Sigmoid colon (tissue), 7 donors: Measurements from ENCODE around the gene HEY2. TPM values are rescaled to one million over a fixed set of nuclear protein-coding genes. Genes with fewer than 3 reads are reported as not detected.

ENCODE experiments used
- DNase-seq: peaks from one replicate; pipeline ENCODE4 v3.0.0-alpha.2; 2019
- H3K27ac ChIP-seq, 4 donors: fragments of 200-600 bp; sonication (generic); one replicate each; pipeline ENCODE4 v1.5.1; 2016 to 2019; ENCODE audit warnings: mild to moderate bottlenecking in 1 of 4
- H3K27me3 ChIP-seq, 3 donors: fragments of 200-600 bp; sonication (generic); one replicate each; pipeline ENCODE4 v1.5.1; 2019; ENCODE audit warnings: mild to moderate bottlenecking in 1 of 3
- H3K36me3 ChIP-seq, 4 donors: fragments of 200-600 bp; sonication (generic); one replicate each; pipeline ENCODE4 v1.5.1; 2016 to 2019
- H3K4me1 ChIP-seq, 4 donors: fragments of 200-600 bp; sonication (generic); one replicate each; pipeline ENCODE4 v1.5.1; 2017 to 2019
- H3K4me3 ChIP-seq, 4 donors: fragments of 200-600 bp; sonication (generic); one replicate each; pipeline ENCODE4 v1.5.1; 2017 to 2019; ENCODE audit warnings: mild to moderate bottlenecking in 2 of 4, moderate library complexity in 1 of 4
- H3K9me3 ChIP-seq, 4 donors: fragments of 200-600 bp in 3 of 4; sonication (generic) in 3 of 4; one replicate each; pipeline versions ENCODE4 v1.5.1 to v1.6.1; 2013 to 2019
- CTCF ChIP-seq, 4 experiments: fragments of 450-650 bp in 3 of 4; fragments of 200-600 bp in 1 of 4; IDR thresholded peaks; one replicate each; pipeline ENCODE4 v1.5.1; 2016 to 2019; ENCODE audit warnings: antibody characterized with exemption in 4 of 4, mild to moderate bottlenecking in 3 of 4, moderate library complexity in 2 of 4
- EP300 ChIP-seq, 4 donors: sonication (generic); formaldehyde crosslinking; IDR thresholded peaks; one replicate each; pipeline ENCODE4 v1.6.1; 2017; ENCODE audit warnings: antibody characterized with exemption in 4 of 4
- POLR2A ChIP-seq, 2 donors: fragments of 450-650 bp; IDR thresholded peaks; one replicate each; pipeline ENCODE4 v1.6.1; 2016; ENCODE audit warnings: antibody characterized with exemption in 2 of 2, mild to moderate bottlenecking in 2 of 2, moderate library complexity in 2 of 2
- POLR2AphosphoS5 ChIP-seq, 4 donors: sonication (generic); formaldehyde crosslinking; IDR thresholded peaks; one replicate each; pipeline ENCODE4 v1.6.1; 2017; ENCODE audit warnings: antibody characterized with exemption in 4 of 4
- WGBS, 2 donors: extraction: QIAGEN DNeasy Blood & Tissue Kit; methylation state at CpG; one replicate each; pipeline ENCODE4 v1.1.7; 2013; 5-methylcytosine and 5-hydroxymethylcytosine counted together
- intact Hi-C: fragments of 100-400 bp; cut with DNase I; formaldehyde crosslinking; loops from one replicate; pipeline ENCODE4 v1.15.1; 2023
- polyA plus RNA-seq, 3 donors: library from polyadenylated mRNA; stranded (reverse); fragments of 200-250 nt; gene quantifications; one replicate each; pipeline ENCODE4 v1.2.3, GENCODE V29; 2013
- total RNA-seq, 4 donors: library from RNA; depleted of rRNA; stranded (reverse); fragments of >200 nt; gene quantifications; one replicate each; pipeline ENCODE4 v1.1.0, GENCODE V29; 2016
- donor health status: healthy with polysubstance abuse.
- donor health status: Bipolar disorder and iron deficiency.
- donor health status: healthy.

HEY2 gene
- total and polyA plus RNA-seq, 7 donors = 1.2 to 3.9 (median 1.6) TPM; not detected in 2

- no peaks in the 10 kb centered on the region for H3K9me3 ChIP-seq
- H3K36me3 ChIP-seq = no peaks in the 10 kb centered on the region
- no peaks in the 10 kb centered on the region for H3K4me1 ChIP-seq
- H3K4me3 ChIP-seq = no peak overlapping the region
- DNase-seq = no peak
- no peak for TF ChIP-seq POLR2AphosphoS5 (IDR thresholded peaks at IDR 0.05)
- 84 to 90% methylated on average over 1 of the region's 1 CpG for WGBS, 2 donors
- H3K27me3 ChIP-seq = no peaks in the 10 kb centered on the region
- intact Hi-C loops = no loop called here
- no peak overlapping the region for H3K27ac ChIP-seq
Observed at GRCh38 chr6:125728739-125729138, 20.7 kb upstream of the HEY2 start.

- Histone ChIP-seq H3K4me3 (no peak overlapping the region), H3K27me3 (no peaks in the 10 kb centered on the region), H3K4me1 (no peaks in the 10 kb centered on the region), H3K36me3 (no peaks in the 10 kb centered on the region), H3K9me3 (no peaks in the 10 kb centered on the region), H3K27ac (no peak overlapping the region)
- intact Hi-C loops = no loop called here
- TF ChIP-seq POLR2A (IDR thresholded peaks at IDR 0.05) (no peak), CTCF (IDR thresholded peaks at IDR 0.05) (no peak), EP300 (IDR thresholded peaks at IDR 0.05) (no peak), POLR2AphosphoS5 (IDR thresholded peaks at IDR 0.05) (no peak)
- DNase-seq = no peak
- 71 to 92% methylated on average over 2 of the region's 2 CpGs for WGBS, 2 donors
Observed at GRCh38 chr6:125729983-125730382, 19.4 kb upstream of the HEY2 start.

GRCh38 chr6:125732398-125732797 is 17.0 kb upstream of the HEY2 start:
- intact Hi-C loops = no loop called here
- no peak overlapping the region for H3K27ac ChIP-seq
- H3K27me3 ChIP-seq = no peaks in the 10 kb centered on the region
- no peaks in the 10 kb centered on the region for H3K36me3 ChIP-seq
- no peaks in the 10 kb centered on the region for H3K4me1 ChIP-seq
- DNase-seq = no peak
- no peak overlapping the region for H3K4me3 ChIP-seq
- TF ChIP-seq CTCF (IDR thresholded peaks at IDR 0.05) (no peak), EP300 (IDR thresholded peaks at IDR 0.05) (no peak), POLR2AphosphoS5 (IDR thresholded peaks at IDR 0.05) (no peak), POLR2A (IDR thresholded peaks at IDR 0.05) (no peak)
- H3K9me3 ChIP-seq = no peaks in the 10 kb centered on the region

- intact Hi-C loops = no loop called here
- DNase-seq = no peak
- no peaks in the 10 kb centered on the region for H3K9me3 ChIP-seq
- H3K36me3 ChIP-seq = no peaks in the 10 kb centered on the region
- WGBS, 2 donors = 88 to 89% methylated on average over 3 of the region's 3 CpGs
- no peaks in the 10 kb centered on the region for H3K27me3 ChIP-seq
- no peak for TF ChIP-seq CTCF (IDR thresholded peaks at IDR 0.05)
- no peak for TF ChIP-seq POLR2A (IDR thresholded peaks at IDR 0.05)
- TF ChIP-seq POLR2AphosphoS5 (IDR thresholded peaks at IDR 0.05) = no peak
- no peak for TF ChIP-seq EP300 (IDR thresholded peaks at IDR 0.05)
- H3K4me1 ChIP-seq = no peaks in the 10 kb centered on the region
- no peak overlapping the region for H3K27ac ChIP-seq
- no peak overlapping the region for H3K4me3 ChIP-seq
Observed at GRCh38 chr6:125733516-125734300, 15.7 kb upstream of the HEY2 start.

GRCh38 chr6:125738276-125738675 is 11.2 kb upstream of the HEY2 start:
- TF ChIP-seq EP300 (IDR thresholded peaks at IDR 0.05) (no peak), POLR2AphosphoS5 (IDR thresholded peaks at IDR 0.05) (no peak), CTCF (IDR thresholded peaks at IDR 0.05) (no peak), POLR2A (IDR thresholded peaks at IDR 0.05) (no peak)
- H3K4me3 ChIP-seq = no peak overlapping the region
- H3K4me1 ChIP-seq = no peaks in the 10 kb centered on the region
- H3K27me3 ChIP-seq = no peaks in the 10 kb centered on the region
- H3K36me3 ChIP-seq = no peaks in the 10 kb centered on the region
- no peak overlapping the region for H3K27ac ChIP-seq
- no peak for DNase-seq
- H3K9me3 ChIP-seq = no peaks in the 10 kb centered on the region
- intact Hi-C loops = no loop called here
